ENCODE measurements around the gene PRKAR2B.

The PRKAR2B gene

GRCh38 chr7:107145067-107145838, 100.7 kb downstream of the PRKAR2B start:
- TF ChIP-seq CTCF (IDR thresholded peaks at IDR 0.05; ENCODE audit: insufficient read depth, low read length, poor library complexity, severe bottlenecking) = no peak
- no peaks in the 10 kb centered on the region for H3K36me3 ChIP-seq (ENCODE audit: control insufficient read depth, insufficient read depth, low read length)

GRCh38 chr7:107147464-107148393, 103.2 kb downstream of the PRKAR2B start:
- DNase-seq (ENCODE audit: extremely low read depth, insufficient read length) = no peak
- Histone ChIP-seq H3K36me3 (ENCODE audit: control insufficient read depth, insufficient read depth, low read length) (no peaks in the 10 kb centered on the region), H3K4me3 (replicated peaks; ENCODE audit: low read depth, low read length) (no peak overlapping the region), H3K27me3 (replicated peaks; ENCODE audit: control insufficient read depth, insufficient read depth, low read length) (no peaks in the 10 kb centered on the region)
- TF ChIP-seq CTCF (IDR thresholded peaks at IDR 0.05; ENCODE audit: insufficient read depth, low read length, poor library complexity, severe bottlenecking) = peak; percentile 67

More at GRCh38 chr7:107145067-107145838, 100.7 kb downstream of the PRKAR2B start:
- no peak for DNase-seq (ENCODE audit: extremely low read depth, insufficient read length)
- no peaks in the 10 kb centered on the region for H3K27me3 ChIP-seq (replicated peaks; ENCODE audit: control insufficient read depth, insufficient read depth, low read length)
- no peak overlapping the region for H3K4me3 ChIP-seq (replicated peaks; ENCODE audit: low read depth, low read length)

- Histone ChIP-seq H3K4me3 (replicated peaks; ENCODE audit: low read depth, low read length) (no peak overlapping the region), H3K36me3 (ENCODE audit: control insufficient read depth, insufficient read depth, low read length) (no peaks in the 10 kb centered on the region), H3K27me3 (replicated peaks; ENCODE audit: control insufficient read depth, insufficient read depth, low read length) (no peaks in the 10 kb centered on the region)
- DNase-seq (ENCODE audit: extremely low read depth, insufficient read length) = no peak
- no peak for TF ChIP-seq CTCF (IDR thresholded peaks at IDR 0.05; ENCODE audit: insufficient read depth, low read length, poor library complexity, severe bottlenecking)
Observed at GRCh38 chr7:107148721-107149120, 104.2 kb downstream of the PRKAR2B start.

GRCh38 chr7:107149863-107150262, 105.4 kb downstream of the PRKAR2B start:
- no peak for DNase-seq (ENCODE audit: extremely low read depth, insufficient read length)
- Histone ChIP-seq H3K36me3 (ENCODE audit: control insufficient read depth, insufficient read depth, low read length) (no peaks in the 10 kb centered on the region), H3K4me3 (replicated peaks; ENCODE audit: low read depth, low read length) (no peak overlapping the region), H3K27me3 (replicated peaks; ENCODE audit: control insufficient read depth, insufficient read depth, low read length) (no peaks in the 10 kb centered on the region)
- no peak for TF ChIP-seq CTCF (IDR thresholded peaks at IDR 0.05; ENCODE audit: insufficient read depth, low read length, poor library complexity, severe bottlenecking)

- no peak overlapping the region for H3K4me3 ChIP-seq (replicated peaks; ENCODE audit: low read depth, low read length)
- TF ChIP-seq CTCF (IDR thresholded peaks at IDR 0.05; ENCODE audit: insufficient read depth, low read length, poor library complexity, severe bottlenecking) = peak; percentile 57
- no peaks in the 10 kb centered on the region for H3K36me3 ChIP-seq (ENCODE audit: control insufficient read depth, insufficient read depth, low read length)
- DNase-seq (ENCODE audit: extremely low read depth, insufficient read length) = peak; percentile 24
- H3K27me3 ChIP-seq (replicated peaks; ENCODE audit: control insufficient read depth, insufficient read depth, low read length) = no peaks in the 10 kb centered on the region
Observed at GRCh38 chr7:107150375-107151073, 106.0 kb downstream of the PRKAR2B start.
